ENCODE data around the gene MIGA2.

MIGA2 gene

DNA sequence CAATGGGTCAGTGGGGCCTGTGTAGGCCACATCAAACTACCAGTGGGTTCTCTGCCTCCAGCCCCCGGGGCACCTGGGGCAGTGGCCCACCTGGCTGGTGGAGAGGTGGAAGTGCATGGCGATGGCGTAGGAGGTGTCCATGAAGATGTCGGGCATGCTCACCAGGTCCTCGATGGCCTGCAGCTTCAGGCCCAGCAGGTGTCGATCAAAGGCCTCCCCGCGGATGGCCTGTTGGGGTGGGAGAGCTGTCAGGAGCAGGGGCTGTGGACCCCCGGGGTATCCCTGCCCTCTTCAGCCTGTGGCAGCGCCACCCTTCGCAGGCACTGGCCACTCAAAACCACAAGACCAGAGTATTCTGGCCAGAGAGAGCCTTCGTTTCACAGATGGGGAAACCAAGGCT lies 59.5 kb downstream of the MIGA2 start:
- no peak overlapping the region for H3K4me3 ChIP-seq (ENCODE audit: low read depth, low read length)

DNA sequence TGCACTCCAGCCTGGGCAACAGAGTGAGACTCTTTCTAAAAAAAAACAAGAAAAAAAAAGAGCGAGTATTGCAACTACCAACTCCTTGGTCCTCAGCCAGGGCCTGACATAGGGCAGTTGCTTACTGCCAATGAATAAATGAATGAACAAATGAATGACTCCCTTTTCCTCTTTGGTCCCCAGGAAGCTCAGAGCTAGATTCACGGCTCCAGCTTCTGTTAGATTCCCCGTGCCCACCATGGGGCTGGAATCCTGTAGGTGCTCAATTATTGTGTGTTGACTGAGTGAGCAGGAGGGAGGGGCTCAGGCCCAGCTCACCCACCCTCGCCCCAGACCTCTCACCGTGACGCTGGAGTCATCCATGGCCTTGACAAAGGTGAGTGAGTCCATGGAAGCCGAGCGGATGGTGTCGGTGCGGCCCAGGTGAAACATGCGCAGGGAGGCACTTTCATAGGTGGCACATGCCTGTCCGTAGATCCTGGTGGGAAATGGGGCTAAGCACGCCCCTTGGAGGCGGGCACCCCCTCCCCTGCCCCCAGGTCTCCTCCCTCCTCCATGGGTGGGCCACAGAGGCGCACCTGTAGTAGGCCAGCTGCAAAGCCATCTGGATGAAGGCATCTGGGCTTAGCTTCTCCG lies 61.4 kb downstream of the MIGA2 start:
- H3K4me3 ChIP-seq (ENCODE audit: low read depth, low read length), result no peak overlapping the region

DNA sequence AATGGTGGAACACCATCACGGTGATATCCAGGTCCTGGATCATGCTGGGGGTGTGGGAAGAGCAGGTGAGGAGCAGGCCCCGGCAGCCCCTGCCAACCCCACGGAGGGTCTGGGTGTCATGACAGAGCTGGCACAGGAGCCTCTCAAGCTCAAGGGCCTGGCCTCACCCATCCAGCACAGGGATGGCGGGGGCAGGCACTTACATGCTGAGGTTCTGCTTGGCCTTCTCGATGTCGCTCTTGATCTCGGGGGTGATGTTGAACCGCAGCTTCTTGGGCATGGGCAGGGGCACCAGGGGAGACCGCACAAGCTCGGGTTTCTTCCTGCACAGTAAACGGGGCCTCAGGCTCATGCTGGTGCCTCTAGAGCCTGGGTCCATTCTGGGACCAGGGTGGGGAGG lies 61.9 kb downstream of the MIGA2 start:
- H3K4me3 ChIP-seq (ENCODE audit: low read depth, low read length), result no peak overlapping the region

DNA sequence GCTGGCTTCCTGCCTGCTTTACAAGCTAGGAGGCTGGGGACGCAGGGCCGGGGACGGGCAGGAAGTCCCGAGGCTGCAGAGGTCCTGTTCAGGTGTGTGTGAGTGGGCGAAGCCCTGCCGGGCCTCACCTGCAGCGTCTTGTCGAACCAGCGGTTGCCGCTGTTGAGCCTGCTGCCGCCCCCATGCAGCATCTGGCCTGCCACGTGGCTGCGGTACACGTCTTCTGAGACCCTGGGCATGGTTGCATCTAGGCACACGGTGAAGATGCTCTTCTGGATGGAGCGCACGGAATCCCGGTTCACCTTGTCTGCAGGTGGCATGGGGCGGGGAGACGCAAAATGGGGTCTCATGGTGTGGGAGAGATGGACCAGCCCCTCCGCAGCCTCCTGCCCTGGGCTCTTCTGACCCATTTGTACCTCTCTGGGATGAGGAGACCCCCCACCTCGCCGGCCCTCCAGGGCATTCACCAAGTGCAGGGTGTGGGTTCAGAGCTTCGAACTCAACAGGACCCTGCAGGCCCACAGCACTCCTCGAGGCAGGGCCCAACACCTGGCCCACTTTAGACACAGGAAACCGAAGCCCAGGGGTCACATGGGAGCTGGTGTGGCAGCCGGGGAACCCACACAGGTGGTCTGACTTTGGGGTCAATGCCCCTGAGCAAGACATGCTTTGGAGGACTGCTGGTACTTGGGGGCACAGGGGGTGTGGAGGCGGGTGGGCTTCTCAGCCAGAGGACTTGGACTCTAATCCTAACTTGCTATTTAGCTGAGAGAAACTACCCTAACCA lies 64.2 kb downstream of the MIGA2 start:
- H3K4me3 ChIP-seq (ENCODE audit: low read depth, low read length), result no peak overlapping the region

DNA sequence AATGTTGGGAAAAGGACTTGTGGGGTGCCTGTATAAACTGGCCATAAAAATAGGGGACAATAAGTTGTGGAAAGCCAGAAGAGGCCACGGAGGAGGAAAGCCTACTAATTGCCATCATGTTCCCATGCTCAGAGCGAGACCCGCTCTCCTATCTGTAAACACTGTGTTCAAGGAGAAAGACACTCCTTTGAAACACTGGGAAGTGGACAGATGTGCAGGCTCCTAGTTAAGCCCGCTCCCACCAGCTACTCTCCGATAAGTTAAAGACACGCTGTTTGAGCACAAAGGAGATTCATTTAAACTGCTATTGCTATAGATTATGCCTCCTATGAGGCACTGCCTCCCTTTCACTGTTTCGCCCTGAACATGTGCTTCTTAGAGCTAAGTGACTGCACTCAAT lies 64.9 kb downstream of the MIGA2 start:
- H3K4me3 ChIP-seq (ENCODE audit: low read depth, low read length), result no peak overlapping the region

DNA sequence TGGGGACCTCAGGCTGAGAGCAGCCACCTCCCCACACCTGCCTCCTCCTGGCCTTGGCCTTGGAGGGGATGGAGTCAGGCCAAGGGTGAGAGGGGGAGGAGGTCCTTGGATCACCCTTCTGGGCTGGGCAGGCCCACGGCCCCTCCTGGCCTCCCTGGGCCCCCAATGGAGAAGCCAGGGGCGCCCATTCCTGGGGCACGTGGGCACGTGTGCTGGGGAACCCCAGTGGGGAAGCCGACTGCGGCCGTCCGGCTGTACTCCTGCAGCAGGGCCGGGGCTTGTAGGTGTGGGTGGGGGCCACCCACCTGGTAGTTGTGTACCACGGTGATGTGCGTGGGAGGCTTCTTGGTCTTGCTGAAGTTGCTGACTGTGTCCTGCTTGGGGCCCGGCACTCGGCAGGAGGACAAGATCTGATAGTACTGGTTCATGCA lies 65.7 kb downstream of the MIGA2 start:
- H3K4me3 ChIP-seq (ENCODE audit: low read depth, low read length), result no peak overlapping the region

DNA sequence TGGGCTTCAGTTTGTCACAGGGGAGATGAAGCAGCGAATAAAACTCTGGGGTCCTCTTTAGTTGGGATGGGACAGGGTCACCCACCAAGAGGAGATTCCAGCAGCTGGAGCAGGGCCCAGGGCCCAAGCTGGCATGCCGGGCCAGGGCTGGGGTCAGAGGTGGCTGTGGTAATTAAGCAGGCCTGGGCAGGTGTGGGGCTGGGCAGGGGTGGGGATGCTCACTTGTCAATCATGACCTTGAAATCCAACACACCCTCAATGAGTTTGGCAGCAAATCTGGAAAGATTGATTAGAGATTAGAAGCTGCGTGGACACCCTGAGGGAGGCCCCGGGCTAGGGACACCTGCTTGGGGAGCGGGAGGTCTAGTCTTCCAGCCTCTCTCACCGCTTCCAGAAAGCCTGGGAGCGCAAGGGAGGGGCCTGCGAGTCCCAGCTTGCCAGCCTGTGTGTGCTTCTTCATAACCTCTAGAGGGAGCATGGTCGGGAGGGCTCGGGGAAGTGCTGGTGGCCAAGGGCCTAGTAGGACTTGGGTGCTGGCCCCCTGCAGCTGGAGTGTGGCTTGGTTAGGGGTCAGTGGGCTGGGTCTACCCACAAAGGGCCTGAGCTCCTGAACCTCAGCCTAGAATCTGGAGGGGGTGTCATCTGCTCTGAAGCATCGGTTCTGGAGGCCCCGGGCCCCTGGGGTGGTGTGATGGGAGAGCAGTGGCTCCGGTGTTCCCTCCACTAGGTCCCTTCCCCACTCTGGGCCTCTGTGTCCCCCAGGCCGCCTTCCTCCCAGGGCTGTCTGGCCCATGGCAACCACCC lies 66.6 kb downstream of the MIGA2 start:
- no peak overlapping the region for H3K4me3 ChIP-seq (ENCODE audit: low read depth, low read length)

DNA sequence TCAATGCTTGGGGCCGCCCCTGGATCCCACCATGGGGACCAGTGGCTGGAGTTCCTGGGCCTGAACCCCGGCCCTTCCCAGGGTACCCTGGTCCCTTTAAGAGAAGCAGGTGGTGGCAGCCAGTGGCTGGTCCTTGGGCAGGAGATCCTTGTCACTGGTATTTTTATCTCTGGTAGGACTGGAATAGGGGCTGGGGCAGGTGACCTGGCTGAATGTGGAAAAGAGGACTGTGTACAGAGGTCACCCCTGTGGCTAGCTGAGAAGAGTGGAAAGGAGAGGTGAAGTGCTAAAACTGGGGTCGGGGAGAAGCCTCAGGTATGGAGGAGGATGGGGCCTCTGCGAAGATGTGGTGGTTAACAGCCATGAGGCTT lies 67.2 kb downstream of the MIGA2 start:
- no peak overlapping the region for H3K4me3 ChIP-seq (ENCODE audit: low read depth, low read length)

DNA sequence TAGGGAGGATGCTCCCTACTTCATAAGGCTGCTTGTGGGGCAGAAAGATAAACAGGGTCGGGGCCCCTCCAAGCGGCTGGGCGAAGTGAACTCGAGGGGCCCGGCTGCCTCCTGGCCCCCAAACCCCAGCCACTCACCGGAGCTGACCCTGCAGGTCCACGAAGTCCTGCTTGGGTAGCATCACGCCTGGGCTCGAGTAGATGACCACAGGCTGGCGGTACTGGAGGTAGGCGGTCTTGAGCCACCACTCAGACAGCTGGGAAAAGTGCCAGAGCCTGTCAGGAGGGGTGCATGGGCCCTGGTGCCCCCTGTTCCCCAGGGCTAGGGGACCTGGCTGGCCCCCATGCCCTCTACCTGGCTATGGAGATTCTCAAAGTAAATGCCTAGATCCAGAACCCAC lies 67.6 kb downstream of the MIGA2 start:
- H3K4me3 ChIP-seq (ENCODE audit: low read depth, low read length), result no peak overlapping the region

DNA sequence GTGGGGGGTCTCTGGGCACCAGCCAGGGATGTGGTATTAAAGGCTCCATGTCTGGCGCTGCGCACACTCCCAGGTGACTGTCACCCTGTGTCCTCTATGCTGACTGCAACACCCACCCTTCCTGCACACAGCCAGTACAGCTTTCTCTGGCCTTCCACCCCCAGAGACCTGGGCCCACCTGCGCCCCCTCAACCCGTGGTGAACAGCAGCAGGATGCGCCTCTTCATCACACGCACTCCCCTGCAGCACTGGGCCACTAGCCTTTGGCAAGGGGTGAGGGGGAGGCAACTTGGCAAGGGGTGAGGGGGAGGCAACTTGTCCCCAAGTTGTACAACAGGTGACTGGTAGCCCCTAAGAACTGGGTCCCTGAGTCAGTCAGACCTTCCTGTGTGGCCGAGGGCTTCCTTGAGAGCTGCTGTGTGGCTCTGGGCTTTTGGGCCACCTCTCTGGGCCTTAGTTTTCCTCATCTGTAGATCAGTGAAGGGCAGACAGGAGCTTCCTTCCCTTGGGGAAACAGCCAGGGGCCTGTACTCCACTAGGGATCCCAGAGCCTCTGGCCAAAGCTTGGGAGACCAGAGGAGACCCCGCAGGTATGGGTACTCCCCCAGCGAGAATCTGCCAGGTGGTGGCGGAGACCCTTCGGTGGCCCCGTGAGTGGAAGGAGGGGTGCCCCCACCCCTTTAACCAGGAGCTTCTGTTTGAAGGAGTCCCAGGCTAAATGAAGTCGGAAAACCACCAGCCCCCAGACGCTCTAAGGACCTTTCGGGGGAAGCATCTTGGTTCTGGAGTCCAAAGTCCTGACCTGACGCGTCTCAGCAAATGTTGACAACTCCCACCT lies 69.7 kb downstream of the MIGA2 start:
- no peak overlapping the region for H3K4me3 ChIP-seq (ENCODE audit: low read depth, low read length)

DNA sequence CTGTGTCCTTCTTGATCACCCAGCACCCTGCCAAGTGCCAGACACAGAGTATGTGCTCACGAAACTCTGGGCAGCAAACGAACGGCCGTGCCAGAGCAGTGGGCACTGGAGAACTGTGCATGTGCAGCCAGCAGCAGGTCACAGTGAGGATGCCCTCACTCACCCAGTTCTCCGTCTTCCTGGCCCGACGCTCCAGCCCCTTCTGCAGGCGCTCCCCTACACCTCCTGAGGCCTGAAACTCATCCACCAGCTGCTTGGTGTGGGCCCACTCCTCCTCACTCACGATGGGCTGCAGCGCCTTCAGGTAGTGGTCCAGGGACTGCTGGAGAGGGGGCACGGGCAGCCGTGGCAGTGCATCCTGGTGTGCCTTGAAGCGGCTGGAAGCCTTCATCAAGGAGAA lies 71.2 kb downstream of the MIGA2 start:
- H3K4me3 ChIP-seq (ENCODE audit: low read depth, low read length), result no peak overlapping the region

DNA sequence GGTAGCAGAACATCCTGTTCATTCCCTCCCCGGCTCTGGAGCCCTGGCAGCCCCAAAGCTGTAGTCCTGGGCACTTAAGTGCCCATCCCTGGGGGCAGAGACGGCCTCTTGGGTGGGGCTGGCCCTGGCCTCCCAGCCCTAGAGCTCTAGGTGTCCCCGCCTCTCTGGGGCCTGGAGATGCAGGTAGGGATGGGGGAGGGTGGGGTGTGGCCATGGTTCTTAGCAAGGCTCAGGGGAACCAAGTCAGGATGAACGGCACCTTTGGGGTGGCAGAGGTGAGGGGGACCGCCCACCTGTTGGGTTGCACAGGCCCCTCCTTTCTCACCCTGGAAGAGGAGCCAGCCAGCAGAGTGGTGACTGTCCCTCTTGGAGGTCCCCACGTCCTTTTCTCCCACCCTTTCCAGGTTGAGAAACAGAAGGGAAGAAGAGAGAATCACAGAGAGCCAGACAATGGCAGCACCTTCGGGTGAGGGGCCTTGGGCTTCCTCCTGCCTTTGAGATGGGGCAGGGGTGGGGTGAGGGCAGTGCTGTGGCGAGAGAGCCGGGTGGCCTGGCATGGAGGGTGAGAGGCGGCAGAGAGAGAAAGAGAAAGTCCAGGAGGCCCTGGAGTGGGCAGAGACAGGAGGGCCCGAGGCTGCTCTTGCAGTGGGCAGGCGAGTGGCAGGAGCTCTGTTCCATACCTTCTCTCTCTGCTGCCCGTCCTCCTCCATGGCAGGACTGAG lies 71.8 kb downstream of the MIGA2 start:
- H3K4me3 ChIP-seq (ENCODE audit: low read depth, low read length), result no peak overlapping the region

DNA sequence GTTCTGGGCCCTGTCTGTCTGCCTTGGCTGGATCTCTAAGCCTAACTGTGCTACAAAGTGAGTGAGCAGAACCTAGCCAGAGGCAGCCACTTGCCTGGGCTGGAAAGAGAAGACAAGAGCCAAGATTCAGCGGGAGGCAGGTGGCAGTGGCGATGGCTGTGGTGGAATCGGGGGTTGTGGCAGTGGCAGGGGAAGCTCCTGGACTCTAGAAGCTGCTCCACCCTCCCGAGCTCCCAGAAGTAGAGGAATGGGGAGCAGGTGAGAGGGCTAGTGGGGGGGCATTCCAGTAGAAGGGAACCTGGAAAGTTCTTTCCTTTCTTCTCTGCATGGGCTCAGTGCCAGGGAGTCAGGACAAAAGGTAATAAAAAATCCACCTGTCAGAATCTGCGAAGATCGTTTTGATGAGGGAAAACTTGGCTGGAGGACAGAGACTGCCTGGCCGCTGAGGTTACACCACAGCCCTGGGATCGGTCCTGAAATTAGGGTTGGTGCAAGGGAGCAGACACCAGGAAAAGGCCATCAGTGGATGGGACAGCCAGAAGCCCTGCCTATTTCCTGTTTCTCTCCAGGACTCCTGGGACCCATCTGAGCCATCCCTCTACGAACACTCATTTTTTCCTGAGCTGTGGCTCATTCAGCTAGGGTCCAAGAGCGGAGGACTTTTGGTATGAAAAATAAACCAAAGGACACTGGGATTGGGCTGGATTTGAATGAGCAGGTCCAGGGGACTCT lies 72.5 kb downstream of the MIGA2 start:
- H3K4me3 ChIP-seq (ENCODE audit: low read depth, low read length), result no peak overlapping the region

DNA sequence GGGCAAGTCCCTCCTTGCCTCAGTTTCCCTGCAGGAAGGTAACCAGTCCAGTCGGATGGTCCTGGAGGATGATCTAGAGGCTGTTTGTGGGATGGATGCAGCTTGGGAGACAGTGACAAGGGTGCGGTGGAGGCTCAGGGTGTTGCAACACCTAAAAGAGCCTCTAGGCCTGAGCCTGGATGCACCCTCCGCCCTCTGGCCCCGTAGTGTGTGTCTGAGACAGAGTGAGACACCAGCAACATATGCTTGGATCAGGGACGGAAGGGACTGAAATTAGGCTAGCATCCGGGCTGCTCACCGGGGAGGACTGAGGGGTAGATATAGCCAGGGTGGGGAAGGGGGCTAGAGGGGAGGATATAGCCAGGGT lies 73.1 kb downstream of the MIGA2 start:
- no peak overlapping the region for H3K4me3 ChIP-seq (ENCODE audit: low read depth, low read length)

DNA sequence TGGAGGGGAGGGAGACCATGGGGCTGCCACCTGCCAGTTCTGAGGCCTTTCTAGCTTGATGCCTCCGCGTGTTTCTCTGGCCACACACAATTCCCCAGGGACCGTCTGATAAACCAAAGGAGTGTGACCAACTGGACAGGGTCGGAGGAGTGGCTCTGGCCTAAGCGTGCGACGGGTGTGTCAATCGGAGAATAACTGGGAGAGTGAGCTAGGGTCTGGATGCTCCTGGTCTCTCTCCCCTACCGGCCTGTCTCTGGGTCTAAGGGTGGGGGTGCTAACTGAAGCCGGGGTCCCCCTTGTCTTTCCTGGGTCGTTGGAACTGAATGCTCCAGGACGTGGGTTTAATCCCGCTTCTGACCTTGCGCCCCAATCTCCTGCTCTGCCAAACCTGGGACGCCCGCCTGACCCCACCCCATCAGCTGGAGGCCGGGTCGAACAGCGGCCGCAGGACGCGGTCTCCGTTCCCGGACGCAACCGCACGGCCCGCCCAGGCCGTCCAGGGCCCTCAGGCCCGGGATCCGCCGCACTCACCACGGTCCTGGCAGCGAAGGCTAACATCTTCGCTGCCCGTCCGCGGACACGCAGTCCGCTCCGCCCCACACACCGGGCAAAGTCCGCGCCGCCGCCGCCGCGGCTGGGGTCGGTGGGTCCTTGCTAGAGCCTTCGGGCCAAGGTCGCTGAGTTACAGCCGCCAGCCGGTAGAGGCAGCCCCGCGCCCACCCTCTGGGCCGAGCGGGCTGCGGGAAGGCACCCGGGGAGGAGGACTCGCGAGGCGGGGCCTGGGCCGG lies 73.7 kb downstream of the MIGA2 start:
- peak overlapping the region; percentile 57 for H3K4me3 ChIP-seq (ENCODE audit: low read depth, low read length)

DNA sequence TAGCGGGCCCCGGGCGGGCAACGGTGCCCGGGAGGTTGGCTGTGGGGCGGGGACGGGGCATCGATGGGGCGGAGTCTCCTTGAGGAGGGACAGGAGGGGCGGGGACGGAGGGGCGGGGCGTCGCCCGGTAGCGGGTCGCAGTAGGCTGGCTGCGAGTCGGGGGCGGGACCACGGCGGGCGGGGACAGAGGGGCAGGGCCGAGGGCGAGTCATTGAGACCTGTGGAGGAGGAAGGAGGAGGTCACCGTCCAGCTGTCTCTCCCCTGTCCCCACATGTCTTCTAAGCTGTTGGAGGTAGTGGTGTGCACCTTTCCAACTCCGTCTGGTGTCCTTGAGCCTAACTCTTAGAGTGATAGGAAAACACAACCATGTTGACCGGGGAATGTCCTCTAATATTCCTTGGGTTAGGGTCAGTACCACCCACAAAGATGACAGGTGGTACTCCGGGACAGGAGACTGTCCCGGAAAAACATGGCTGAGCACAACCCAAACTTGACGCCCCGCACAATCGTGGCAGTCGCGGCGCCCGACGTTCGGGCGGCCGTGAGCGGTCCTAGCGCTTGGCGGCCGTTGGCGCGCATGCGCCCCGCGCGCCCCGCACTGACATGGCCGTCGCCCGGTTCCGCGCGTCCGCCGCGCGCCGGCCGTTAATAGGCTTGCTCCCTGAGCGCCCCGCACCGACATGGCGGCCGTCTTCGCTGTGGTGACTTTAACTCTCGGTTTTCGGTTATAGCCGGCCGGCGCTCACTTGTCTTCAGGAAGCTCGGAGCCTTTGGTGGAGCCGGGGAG lies 74.5 kb downstream of the MIGA2 start, which contains the start of the genes CRAT and PTPA:
TSS of gene CRAT (minus strand) at position 54 of the 788 bp plus-strand sequence. CDS start 284 bp downstream, outside the sequence.
TSS of gene PTPA (plus strand) at position 676 of the 788 bp plus-strand sequence. CDS start 186 bp downstream, outside the sequence.
- H3K4me3 ChIP-seq (ENCODE audit: low read depth, low read length), result peak within 1 kb of the TSS; percentile 83

DNA sequence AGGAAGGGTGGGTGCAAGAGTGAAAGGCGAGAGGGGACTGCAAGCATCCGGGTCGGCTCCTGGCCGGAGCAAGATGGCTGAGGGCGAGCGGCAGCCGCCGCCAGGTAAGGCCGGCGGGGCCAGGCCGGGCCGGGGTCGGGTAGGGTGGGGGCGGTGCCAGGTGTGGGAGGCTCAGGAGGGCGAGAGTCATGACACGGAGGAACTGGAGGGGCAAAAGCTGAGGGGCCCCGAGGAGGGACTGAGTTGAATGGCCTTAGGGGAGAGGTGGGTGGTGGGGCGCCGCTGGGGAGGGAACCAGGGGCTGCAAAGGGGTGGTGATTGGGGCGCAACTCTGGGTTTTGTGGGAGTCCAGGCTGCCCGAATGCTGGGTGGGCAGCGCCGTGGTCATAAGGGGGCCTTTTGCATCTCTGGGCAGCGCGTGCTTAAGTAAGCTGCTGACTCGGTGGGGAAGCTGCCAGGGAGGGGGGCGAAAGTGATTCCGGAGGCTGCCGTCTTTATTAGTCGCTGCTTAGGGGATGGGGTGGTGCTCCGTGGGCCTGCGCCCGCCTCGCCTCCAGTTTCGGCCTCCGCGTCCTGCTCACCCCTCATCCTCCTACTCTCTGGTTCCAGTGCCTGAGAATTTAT lies 75.2 kb downstream of the MIGA2 start:
- H3K4me3 ChIP-seq (ENCODE audit: low read depth, low read length), result peak overlapping the region; percentile 83

All from iPS-11a (cell line).